ENCODE data around the gene CELA2B. TPM values are rescaled to one million over a fixed set of nuclear protein-coding genes. Genes with fewer than 3 reads are reported as not detected.

The CELA2B gene
- total and polyA plus RNA-seq, 10 of the 15 experiments (the other 5 are each of a cell fraction or from before 2014, with no cell fraction given), result not detected

DNA sequence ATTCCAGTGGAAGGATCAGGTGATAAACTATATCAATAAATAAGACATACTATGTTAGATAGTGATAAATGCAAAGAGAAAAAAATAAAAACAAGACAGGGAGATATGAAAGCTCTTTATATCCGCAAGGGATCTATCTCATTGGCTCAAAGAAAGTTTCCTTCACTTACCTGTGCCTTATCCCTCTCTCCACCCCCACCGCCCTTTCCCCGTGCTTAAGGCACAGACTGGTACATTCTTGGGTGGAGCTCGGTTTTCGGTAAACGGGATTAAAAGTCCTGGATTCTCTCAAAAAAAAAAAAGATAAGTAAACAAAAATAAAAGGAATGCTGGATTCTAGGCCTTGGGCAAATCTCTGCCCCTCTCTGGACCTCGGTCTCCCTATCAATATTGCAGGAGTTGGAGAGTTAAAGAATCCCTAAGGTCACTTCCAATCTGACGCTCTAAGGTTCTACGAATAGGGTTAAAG lies 50.2 kb downstream of the CELA2B start:
- no peak for FAIRE-seq
- RAD21 ChIA-PET (ENCODE audit: unreplicated experiment), result interaction anchor here (1.3 kb wide), 2 partner anchors 92 to 114 kb away, joined by 3 to 5 read pairs; partner anchors contain the start of gene DDI2
- H3K4me2 ChIP-seq (ENCODE audit: control insufficient read depth, insufficient read depth), result peak overlapping the region; percentile 98
- CTCF ChIA-PET, result interaction anchor here (0.5 to 1.4 kb wide), 3 partner anchors 9 to 137 kb away, joined by 3 to 4 read pairs (median 3); no protein-coding TSS in a partner anchor
- H3K27me3 ChIP-seq (replicated peaks in 1 of 2; ENCODE audit: control insufficient read depth in 2 of 2, insufficient read depth in 2 of 2, low read length in 1 of 2), result no peaks in the 10 kb centered on the region
- peak overlapping the region; percentile 20 for H3K9ac ChIP-seq (ENCODE audit: control insufficient read depth, insufficient read depth, low read length)
- POLR2A ChIA-PET, result interaction anchor here (0.6 to 1.9 kb wide), 8 partner anchors 54 to 358 kb away, joined by 3 to 8 read pairs (median 4); partner anchors contain the start of gene DDI2
- 11% methylated on average over 9 of the region's 9 CpGs for WGBS (ENCODE audit: insufficient coverage, insufficient replicate concordance, low lambda C conversion rate, missing lambda C conversion rate)
- ATAC-seq, result no peak
- TF ChIP-seq NKRF (conservative IDR thresholded peaks at IDR 0.05), result 0 out of 2 replicates have a peak, but pooled peaks have one; percentile 4
- no peak for TF ChIP-seq NR2C2 (IDR thresholded peaks at IDR 0.05; ENCODE audit: borderline replicate concordance, control insufficient read depth, insufficient read length, low read depth)
- H3K36me3 ChIP-seq (ENCODE audit: control insufficient read depth in 2 of 2, insufficient read depth in 2 of 2, low read length in 1 of 2), result no peaks in the 10 kb centered on the region; a peak in 1 of 4 replicates
- BruUV-seq (replicated peaks), result no TSS peak
- H2AFZ ChIP-seq (ENCODE audit: control insufficient read depth, low read depth, low read length), result peak overlapping the region; percentile 93
- no peak overlapping the region for H3K27ac ChIP-seq (ENCODE audit: control insufficient read depth, insufficient read depth)
- intact Hi-C loops (cut with micrococcal nuclease; ENCODE audit: unreplicated experiment), result loop anchor here (2.0 to 10.0 kb wide), 3 partner anchors 91 to 449 kb away; partner anchors contain the start of genes DDI2, SPEN and ZBTB17
- DNase-seq (ENCODE audit: low read depth, low spot score), result no peak
- no peaks in the 10 kb centered on the region for H4K20me1 ChIP-seq (ENCODE audit: control insufficient read depth, insufficient read depth)
- in situ Hi-C loops (cut with MboI), result no loop called here
- H3K79me2 ChIP-seq (ENCODE audit: control insufficient read depth, insufficient read depth, low read length), result peaks cover 13% of the 10 kb centered on the region
- SMC1A ChIA-PET (ENCODE audit: uncharacterized antibody, unreplicated experiment), result interaction anchor here (1.3 to 1.8 kb wide), 3 partner anchors 9 to 101 kb away, joined by 3 to 8 read pairs (median 4); no protein-coding TSS in a partner anchor
- peaks cover 9% of the 10 kb centered on the region; the same call in 1 of the 2 replicates for H3K4me1 ChIP-seq (ENCODE audit: control insufficient read depth, insufficient read depth, low read length)
- H3K9me3 ChIP-seq (replicated peaks; ENCODE audit: control insufficient read depth, insufficient read depth, low read length), result no peaks in the 10 kb centered on the region
- peak overlapping the region; percentile 70 for H3K4me3 ChIP-seq

Measured in GM12878 (cell line).